ENCODE measurements around the gene PTPRN2. TPM values are rescaled to one million over a fixed set of nuclear protein-coding genes. Genes with fewer than 3 reads are reported as not detected.

Gene PTPRN2
- total RNA-seq, 4 donors from 2014 or later: 14.9 to 34.3 (median 21.3) TPM

GRCh38 chr7:157518514-157519175, 1069.0 kb downstream of the PTPRN2 start:
- Histone ChIP-seq H3K27ac (no peak overlapping the region), H3K4me1 (no peaks in the 10 kb centered on the region), H3K27me3 (no peaks in the 10 kb centered on the region), H3K36me3 (no peaks in the 10 kb centered on the region), H3K9me3 (no peaks in the 10 kb centered on the region), H3K4me3 (no peak overlapping the region)
- DNase-seq: peak in 1 of 3 donors; percentile 19
- no peak for TF ChIP-seq CTCF (IDR thresholded peaks at IDR 0.05)

- H3K27ac ChIP-seq: no peak overlapping the region
- H3K36me3 ChIP-seq: no peaks in the 10 kb centered on the region
- no peaks in the 10 kb centered on the region for H3K9me3 ChIP-seq
- H3K27me3 ChIP-seq: no peaks in the 10 kb centered on the region
- no peaks in the 10 kb centered on the region for H3K4me1 ChIP-seq
- TF ChIP-seq POLR2A (IDR thresholded peaks at IDR 0.05): no peak
- TF ChIP-seq CTCF (IDR thresholded peaks at IDR 0.05): no peak
- no peak overlapping the region for H3K4me3 ChIP-seq
- DNase-seq: peak in 2 of 3 donors; percentile 22 to 25
Measured at GRCh38 chr7:157517782-157518513, 1069.7 kb downstream of the PTPRN2 start.

GRCh38 chr7:157516911-157517781, 1070.5 kb downstream of the PTPRN2 start:
- no peak for TF ChIP-seq POLR2A (IDR thresholded peaks at IDR 0.05)
- no peak for TF ChIP-seq CTCF (IDR thresholded peaks at IDR 0.05)
- Histone ChIP-seq H3K4me3 (no peak overlapping the region), H3K4me1 (no peaks in the 10 kb centered on the region), H3K9me3 (no peaks in the 10 kb centered on the region), H3K27me3 (no peaks in the 10 kb centered on the region), H3K27ac (no peak overlapping the region), H3K36me3 (no peaks in the 10 kb centered on the region)
- peak in 2 of 3 donors; percentile 38 for DNase-seq

GRCh38 chr7:157516311-157516710, 1071.3 kb downstream of the PTPRN2 start:
- H3K27ac ChIP-seq: no peak overlapping the region
- peak in 2 of 3 donors; percentile 23 to 25 for DNase-seq
- H3K4me3 ChIP-seq: no peak overlapping the region
- H3K4me1 ChIP-seq: no peaks in the 10 kb centered on the region
- TF ChIP-seq CTCF (IDR thresholded peaks at IDR 0.05) (no peak), POLR2A (IDR thresholded peaks at IDR 0.05) (no peak)
- no peaks in the 10 kb centered on the region for H3K9me3 ChIP-seq
- H3K36me3 ChIP-seq: no peaks in the 10 kb centered on the region
- H3K27me3 ChIP-seq: no peaks in the 10 kb centered on the region

DNA sequence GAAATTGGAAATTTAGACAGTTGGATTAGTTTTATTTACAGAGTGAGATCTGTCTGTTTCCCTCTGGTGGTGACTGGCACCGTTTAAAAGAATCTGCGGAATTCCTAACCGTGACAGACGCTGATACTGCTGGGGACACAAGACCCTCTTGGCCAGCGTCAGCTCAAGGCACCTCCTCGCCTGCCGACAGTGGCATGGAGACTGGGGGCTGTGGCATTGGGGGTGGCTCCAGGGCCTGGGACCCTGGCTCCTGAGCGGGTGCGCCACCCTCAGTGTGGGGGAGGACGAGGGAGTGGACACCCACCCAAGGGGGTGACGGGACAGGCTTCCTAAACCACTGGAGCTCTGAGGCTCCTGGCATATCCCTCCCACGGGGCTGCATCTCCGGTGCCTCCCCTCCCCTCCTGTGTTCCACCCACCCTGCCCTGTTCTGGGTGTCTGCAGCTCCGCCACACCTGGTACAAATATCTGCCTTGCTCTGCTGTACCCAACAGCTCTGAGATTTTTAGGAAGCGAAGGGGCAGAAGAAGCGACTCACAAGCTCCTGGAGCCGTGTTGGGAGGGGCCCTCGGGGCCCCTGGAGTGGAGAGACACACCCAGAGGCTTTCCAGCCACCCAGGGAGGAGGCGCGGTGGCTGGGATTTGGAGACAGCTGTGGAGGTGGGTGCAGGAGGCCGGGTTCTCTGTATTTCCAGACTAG, 1072.1 kb downstream of the PTPRN2 start:
- H3K36me3 ChIP-seq: no peaks in the 10 kb centered on the region
- TF ChIP-seq POLR2A (IDR thresholded peaks at IDR 0.05): no peak
- H3K27me3 ChIP-seq: no peaks in the 10 kb centered on the region
- H3K9me3 ChIP-seq: no peaks in the 10 kb centered on the region
- peak in 1 of 3 donors; percentile 28 for DNase-seq
- no peak overlapping the region for H3K4me3 ChIP-seq
- H3K27ac ChIP-seq: no peak overlapping the region
- H3K4me1 ChIP-seq: no peaks in the 10 kb centered on the region
